Colonic mucosa (tissue), 4 donors: ENCODE data around the gene KCNT2. TPM values are rescaled to one million over a fixed set of nuclear protein-coding genes. Genes with fewer than 3 reads are reported as not detected.

Experiments used
- DNase-seq: peaks from one replicate; pipeline ENCODE4 v3.0.0-alpha.2; 2020
- H3K27ac ChIP-seq: fragments of 200-600 bp; one replicate; pipeline ENCODE4 v1.8.0; 2021
- H3K27me3 ChIP-seq: fragments of 200-600 bp; one replicate; pipeline ENCODE4 v1.8.0; 2021
- H3K36me3 ChIP-seq: fragments of 200-600 bp; one replicate; pipeline ENCODE4 v1.8.0; 2021
- H3K4me1 ChIP-seq: fragments of 200-600 bp; one replicate; pipeline ENCODE4 v1.8.0; 2021; ENCODE audit warnings: mild to moderate bottlenecking
- H3K4me3 ChIP-seq: fragments of 200-600 bp; one replicate; pipeline ENCODE4 v1.8.0; 2021
- H3K9ac ChIP-seq, 2 donors: one replicate each; pipeline ENCODE4 v1.7.0; 2013; ENCODE audit warnings: control low read depth in 2 of 2, low read depth in 2 of 2, low read length in 2 of 2
- H3K9me3 ChIP-seq: fragments of 200-600 bp; one replicate; pipeline ENCODE4 v1.8.0; 2021
- CTCF ChIP-seq: fragments of 200-600 bp; IDR thresholded peaks from one replicate; pipeline ENCODE4 v1.8.0; 2022; ENCODE audit warnings: antibody characterized with exemption, mild to moderate bottlenecking
- intact Hi-C: fragments of 100-400 bp; cut with DNase I; formaldehyde crosslinking; loops from one replicate; pipeline ENCODE4 v1.14.1; 2022
- total RNA-seq, 2 donors: library from RNA; stranded (reverse); fragmentation: NEBNext Ultra II Directional in 1 of 2; extraction: Animal tissue kit (Norgen Biotek cat#: 25700) in 1 of 2; gene quantifications; one replicate each; pipeline ENCODE4 v1.2.1, GENCODE V29; 2021
- donor health status: healthy.
- donor health status: DM: no; HTN: no; CAD: no.
- donor health status: DM: no; HTN: no; CAD: no.

The KCNT2 gene
- total RNA-seq, 2 donors from 2014 or later: 0.56 to 0.82 TPM

- Histone ChIP-seq H3K9me3 (no peaks in the 10 kb centered on the region), H3K27me3 (no peaks in the 10 kb centered on the region), H3K4me3 (no peak overlapping the region), H3K4me1 (no peaks in the 10 kb centered on the region), H3K27ac (no peak overlapping the region), H3K9ac (no peak overlapping the region), H3K36me3 (no peaks in the 10 kb centered on the region)
- intact Hi-C loops: no loop called here
- DNase-seq: no peak
- TF ChIP-seq CTCF: no peak
These were observed 180.1 kb downstream of the KCNT2 start for GRCh38 chr1:196427976-196428734.

DNA sequence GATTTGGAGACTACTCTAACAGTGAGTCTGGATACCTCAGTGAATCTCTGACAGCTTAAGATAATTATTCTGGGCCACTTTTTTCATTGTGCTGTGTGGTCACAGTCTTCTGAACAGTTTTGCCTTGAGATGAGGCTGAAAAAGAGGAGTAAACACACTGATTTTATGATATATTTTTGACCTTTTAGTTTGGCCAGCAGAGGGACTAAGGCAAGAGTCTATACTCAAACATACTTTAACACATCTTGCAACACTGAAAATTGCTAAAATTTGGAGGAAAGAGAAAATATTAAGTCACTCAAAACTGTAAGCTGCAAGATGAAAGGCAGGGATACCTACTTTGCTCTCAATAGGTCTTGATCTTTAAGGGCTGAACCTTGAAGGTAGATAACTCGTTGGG, 182.7 kb downstream of the KCNT2 start:
- no peaks in the 10 kb centered on the region for H3K36me3 ChIP-seq
- intact Hi-C loops: no loop called here
- no peaks in the 10 kb centered on the region for H3K4me1 ChIP-seq
- no peaks in the 10 kb centered on the region for H3K27me3 ChIP-seq
- no peak for TF ChIP-seq CTCF
- no peak overlapping the region for H3K9ac ChIP-seq
- no peak for DNase-seq
- H3K4me3 ChIP-seq: no peak overlapping the region
- H3K9me3 ChIP-seq: no peaks in the 10 kb centered on the region
- H3K27ac ChIP-seq: no peak overlapping the region

DNA sequence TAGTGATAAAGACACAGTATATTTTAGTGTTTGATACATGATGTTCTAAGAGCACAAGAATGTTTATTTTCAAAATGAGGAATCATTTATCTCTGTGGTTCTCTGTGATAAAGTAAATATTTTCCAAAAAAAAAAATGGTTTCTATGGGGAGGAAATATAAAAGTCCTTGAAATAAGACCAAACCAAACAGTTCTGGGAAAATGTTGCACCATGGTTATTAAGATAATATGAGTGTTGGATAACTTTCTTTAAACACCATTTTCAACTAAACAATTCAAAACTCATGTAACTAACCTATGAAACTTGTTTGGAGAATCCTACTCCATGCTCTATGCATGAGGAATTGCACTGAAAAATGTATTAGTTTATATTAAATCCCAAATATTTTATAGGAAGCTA, 184.6 kb downstream of the KCNT2 start:
- no peak for DNase-seq
- Histone ChIP-seq H3K27me3 (no peaks in the 10 kb centered on the region), H3K36me3 (no peaks in the 10 kb centered on the region), H3K4me3 (no peak overlapping the region), H3K4me1 (no peaks in the 10 kb centered on the region), H3K27ac (no peak overlapping the region), H3K9ac (no peak overlapping the region), H3K9me3 (no peaks in the 10 kb centered on the region)
- TF ChIP-seq CTCF: no peak
- intact Hi-C loops: no loop called here

GRCh38 chr1:196418772-196419171, 189.5 kb downstream of the KCNT2 start:
- intact Hi-C loops: no loop called here
- H3K9me3 ChIP-seq: no peaks in the 10 kb centered on the region
- no peaks in the 10 kb centered on the region for H3K36me3 ChIP-seq
- H3K27me3 ChIP-seq: no peaks in the 10 kb centered on the region
- no peak overlapping the region for H3K27ac ChIP-seq
- no peak for DNase-seq
- no peaks in the 10 kb centered on the region for H3K4me1 ChIP-seq
- no peak for TF ChIP-seq CTCF
- H3K9ac ChIP-seq: no peak overlapping the region
- H3K4me3 ChIP-seq: no peak overlapping the region

DNA sequence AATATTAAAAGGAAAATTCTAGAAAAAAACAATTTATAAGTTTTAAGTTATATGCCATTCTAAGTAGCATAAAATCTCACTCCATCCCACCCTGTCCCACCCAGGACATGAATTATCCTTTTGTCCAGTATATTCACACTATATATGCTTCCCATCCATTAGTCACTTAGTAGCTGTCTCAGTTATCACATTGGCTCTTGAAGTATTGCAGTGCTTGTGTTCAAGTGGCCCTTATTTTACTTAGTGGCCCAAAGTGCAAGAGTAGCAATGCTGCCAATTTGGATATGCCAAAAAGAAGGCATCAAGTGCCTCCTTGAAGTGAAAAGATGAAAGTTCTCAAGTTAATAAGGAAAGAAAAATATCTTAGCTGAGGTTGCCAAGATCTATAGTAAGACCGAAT, 192.3 kb downstream of the KCNT2 start:
- Histone ChIP-seq H3K27me3 (no peaks in the 10 kb centered on the region), H3K9ac (no peak overlapping the region), H3K36me3 (no peaks in the 10 kb centered on the region), H3K27ac (no peak overlapping the region), H3K4me1 (no peaks in the 10 kb centered on the region), H3K4me3 (no peak overlapping the region), H3K9me3 (no peaks in the 10 kb centered on the region)
- DNase-seq: no peak
- intact Hi-C loops: no loop called here
- no peak for TF ChIP-seq CTCF
